Activated CD4-positive, CD25-positive, alpha-beta regulatory T cell treated with anti-CD3 and anti-CD28 coated beads, Interleukin-2, amount 50 U/mL, for 72 hours (primary cell): Measurements from ENCODE around the gene HAND1.
"Not testable (repeated sequence)": the region's sequence is repeated elsewhere in the genome, so short reads cannot be mapped to it uniquely, and the experiment has no call there.

Source experiments
- DNase-seq: peaks from one replicate; pipeline ENCODE4 v3.0.0; 2021

HAND1 gene

GRCh38 chr5:154478224-154478565 is at the start of gene HAND1:
Gene HAND1, minus strand, starts transcription at chr5:154478227. Its CDS starts 219 bp downstream, at chr5:154478008.
- DNase-seq, result no peak

GRCh38 chr5:154526231-154527226 is 48.5 kb upstream of the HAND1 start:
- no peak for DNase-seq

- DNase-seq, result no peak
Observed at GRCh38 chr5:154524859-154525258, 46.8 kb upstream of the HAND1 start.

- no peak for DNase-seq
Observed at GRCh38 chr5:154524181-154524580, 46.2 kb upstream of the HAND1 start.

GRCh38 chr5:154523709-154524108 is 45.7 kb upstream of the HAND1 start:
- DNase-seq, result no peak

GRCh38 chr5:154523104-154523503 is 45.1 kb upstream of the HAND1 start:
- no peak for DNase-seq

- DNase-seq, result no peak
Observed at GRCh38 chr5:154522284-154522683, 44.3 kb upstream of the HAND1 start.

- no peak for DNase-seq
Observed at GRCh38 chr5:154521756-154522155, 43.7 kb upstream of the HAND1 start.

- no peak for DNase-seq
Observed at GRCh38 chr5:154520861-154521453, 42.9 kb upstream of the HAND1 start.

- DNase-seq, result no peak
Observed at GRCh38 chr5:154519359-154519758, 41.3 kb upstream of the HAND1 start.

- no peak for DNase-seq
Observed at GRCh38 chr5:154518438-154518867, 40.4 kb upstream of the HAND1 start.

GRCh38 chr5:154517810-154518437 is 39.9 kb upstream of the HAND1 start:
- DNase-seq, result no peak

- no peak for DNase-seq
Observed at GRCh38 chr5:154517181-154517580, 39.2 kb upstream of the HAND1 start.

GRCh38 chr5:154516475-154516874 is 38.4 kb upstream of the HAND1 start:
- no peak for DNase-seq

- DNase-seq, result not testable (repeated sequence)
Observed at GRCh38 chr5:154515488-154515887, 37.5 kb upstream of the HAND1 start.

GRCh38 chr5:154514331-154514730 is 36.3 kb upstream of the HAND1 start:
- no peak for DNase-seq

- no peak for DNase-seq
Observed at GRCh38 chr5:154513669-154514084, 35.6 kb upstream of the HAND1 start.

- no peak for DNase-seq
Observed at GRCh38 chr5:154511984-154512383, 34.0 kb upstream of the HAND1 start.

- DNase-seq, result no peak
Observed at GRCh38 chr5:154509784-154510555, 31.9 kb upstream of the HAND1 start.

GRCh38 chr5:154508114-154508513 is 30.1 kb upstream of the HAND1 start:
- DNase-seq, result no peak

GRCh38 chr5:154506716-154507080 is 28.7 kb upstream of the HAND1 start:
- no peak for DNase-seq

- no peak for DNase-seq
Observed at GRCh38 chr5:154506049-154506715, 28.2 kb upstream of the HAND1 start.
